Vagina (tissue), 2 donors: ENCODE measurements around the gene ARID3A. TPM values are rescaled to one million over a fixed set of nuclear protein-coding genes. Genes with fewer than 3 reads are reported as not detected.

ENCODE experiments used
- DNase-seq, 2 donors: peaks; one replicate each; pipeline ENCODE4 v3.0.0-alpha.2; 2017; ENCODE audit errors: extremely low spot score in 2 of 2
- H3K27ac ChIP-seq: fragments of 200-600 bp; sonication (generic); one replicate; pipeline ENCODE4 v1.5.1; 2019
- H3K27me3 ChIP-seq: fragments of 200-600 bp; sonication (generic); one replicate; pipeline ENCODE4 v1.5.1; 2019
- H3K36me3 ChIP-seq, 2 donors: fragments of 200-600 bp; sonication (generic); one replicate each; pipeline ENCODE4 v1.5.1; 2017 to 2019
- H3K4me1 ChIP-seq: fragments of 200-600 bp; sonication (generic); one replicate; pipeline ENCODE4 v1.5.1; 2019
- H3K4me3 ChIP-seq, 2 donors: fragments of 200-600 bp; sonication (generic); 1 replicate in 1 of 2; 2 replicates in 1 of 2; pipeline ENCODE4 v1.5.1; 2016 to 2019
- H3K9me3 ChIP-seq: fragments of 200-600 bp; sonication (generic); one replicate; pipeline ENCODE4 v1.5.1; 2019
- POLR2A ChIP-seq, 2 donors: fragments of 450-650 bp; IDR thresholded peaks; one replicate each; pipeline ENCODE4 v1.6.1; 2017; ENCODE audit warnings: antibody characterized with exemption in 2 of 2, mild to moderate bottlenecking in 2 of 2, moderate library complexity in 2 of 2
- POLR2AphosphoS5 ChIP-seq, 2 donors: sonication (generic); formaldehyde crosslinking; IDR thresholded peaks; one replicate each; pipeline ENCODE4 v1.9.0; 2017; ENCODE audit warnings: antibody characterized with exemption in 2 of 2, mild to moderate bottlenecking in 2 of 2, low read depth in 1 of 2; ENCODE audit not compliant: insufficient read depth in 1 of 2
- intact Hi-C: fragments of 100-400 bp; cut with DNase I; formaldehyde crosslinking; loops from one replicate; pipeline ENCODE4 v1.15.1; 2023
- total RNA-seq: library from RNA; depleted of rRNA; stranded (reverse); fragments of >200 nt; gene quantifications from one replicate; pipeline ENCODE4 v1.2.3, GENCODE V29; 2016
- TF ChIP-seq, protein P1 (sequence below), 3 experiments: fragments of 450-650 bp in 2 of 3; fragments of 200-600 bp in 1 of 3; sonication (generic) in 1 of 3; IDR thresholded peaks; one replicate each; pipeline ENCODE4 v1.5.1; 2017 to 2019; ENCODE audit warnings: antibody characterized with exemption in 3 of 3, mild to moderate bottlenecking in 2 of 3, moderate library complexity in 2 of 3

Gene ARID3A
- total RNA-seq, 1 donor from 2014 or later, result 10.3 TPM

DNA sequence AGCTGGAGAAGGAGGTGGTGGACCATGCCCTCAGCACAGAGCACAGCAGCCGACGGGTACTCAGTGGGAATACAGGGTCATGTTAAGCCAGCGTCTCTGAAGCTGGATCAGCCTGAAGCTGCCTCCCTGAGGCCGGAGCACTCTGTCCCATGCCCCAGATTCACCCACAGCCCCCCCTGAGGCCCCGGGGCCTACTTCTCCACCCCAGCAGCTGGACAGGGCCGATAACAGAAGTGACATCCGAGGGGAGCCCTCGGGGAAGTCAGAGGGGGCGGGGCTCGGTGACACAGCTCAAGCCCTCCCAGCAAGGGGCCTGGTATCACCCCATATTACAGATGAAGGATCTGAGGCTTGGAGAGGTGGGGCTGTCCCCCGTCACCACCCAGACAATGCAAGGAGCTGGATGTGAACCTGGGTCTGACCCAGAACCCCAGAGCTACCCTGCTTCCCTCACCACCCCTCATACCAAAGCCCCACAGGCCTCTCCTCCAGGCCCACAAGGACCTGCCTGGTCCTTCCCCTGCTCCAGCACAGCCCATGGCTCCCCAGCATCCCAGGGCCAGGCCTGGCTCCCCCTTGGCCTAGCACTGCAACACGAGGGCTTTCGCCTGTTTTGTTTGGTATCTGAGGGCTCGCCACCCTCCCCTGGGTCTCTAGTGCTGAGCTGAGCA is 18.5 kb upstream of the ARID3A start:
- Histone ChIP-seq H3K27ac (no peak overlapping the region), H3K9me3 (no peaks in the 10 kb centered on the region), H3K4me1 (peaks cover 26% of the 10 kb centered on the region), H3K27me3 (no peaks in the 10 kb centered on the region), H3K36me3 (no peaks in the 10 kb centered on the region), H3K4me3 (no peak overlapping the region)
- intact Hi-C loops, result no loop called here
- TF ChIP-seq POLR2A (IDR thresholded peaks at IDR 0.05) (no peak), POLR2AphosphoS5 (IDR thresholded peaks at IDR 0.05; ENCODE audit: insufficient read depth in 1 of 2, low read depth in 1 of 2) (no peak)
- TF ChIP-seq, protein P1, sequence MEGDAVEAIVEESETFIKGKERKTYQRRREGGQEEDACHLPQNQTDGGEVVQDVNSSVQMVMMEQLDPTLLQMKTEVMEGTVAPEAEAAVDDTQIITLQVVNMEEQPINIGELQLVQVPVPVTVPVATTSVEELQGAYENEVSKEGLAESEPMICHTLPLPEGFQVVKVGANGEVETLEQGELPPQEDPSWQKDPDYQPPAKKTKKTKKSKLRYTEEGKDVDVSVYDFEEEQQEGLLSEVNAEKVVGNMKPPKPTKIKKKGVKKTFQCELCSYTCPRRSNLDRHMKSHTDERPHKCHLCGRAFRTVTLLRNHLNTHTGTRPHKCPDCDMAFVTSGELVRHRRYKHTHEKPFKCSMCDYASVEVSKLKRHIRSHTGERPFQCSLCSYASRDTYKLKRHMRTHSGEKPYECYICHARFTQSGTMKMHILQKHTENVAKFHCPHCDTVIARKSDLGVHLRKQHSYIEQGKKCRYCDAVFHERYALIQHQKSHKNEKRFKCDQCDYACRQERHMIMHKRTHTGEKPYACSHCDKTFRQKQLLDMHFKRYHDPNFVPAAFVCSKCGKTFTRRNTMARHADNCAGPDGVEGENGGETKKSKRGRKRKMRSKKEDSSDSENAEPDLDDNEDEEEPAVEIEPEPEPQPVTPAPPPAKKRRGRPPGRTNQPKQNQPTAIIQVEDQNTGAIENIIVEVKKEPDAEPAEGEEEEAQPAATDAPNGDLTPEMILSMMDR (IDR thresholded peaks at IDR 0.05), result no peak
- no peak for DNase-seq

DNA sequence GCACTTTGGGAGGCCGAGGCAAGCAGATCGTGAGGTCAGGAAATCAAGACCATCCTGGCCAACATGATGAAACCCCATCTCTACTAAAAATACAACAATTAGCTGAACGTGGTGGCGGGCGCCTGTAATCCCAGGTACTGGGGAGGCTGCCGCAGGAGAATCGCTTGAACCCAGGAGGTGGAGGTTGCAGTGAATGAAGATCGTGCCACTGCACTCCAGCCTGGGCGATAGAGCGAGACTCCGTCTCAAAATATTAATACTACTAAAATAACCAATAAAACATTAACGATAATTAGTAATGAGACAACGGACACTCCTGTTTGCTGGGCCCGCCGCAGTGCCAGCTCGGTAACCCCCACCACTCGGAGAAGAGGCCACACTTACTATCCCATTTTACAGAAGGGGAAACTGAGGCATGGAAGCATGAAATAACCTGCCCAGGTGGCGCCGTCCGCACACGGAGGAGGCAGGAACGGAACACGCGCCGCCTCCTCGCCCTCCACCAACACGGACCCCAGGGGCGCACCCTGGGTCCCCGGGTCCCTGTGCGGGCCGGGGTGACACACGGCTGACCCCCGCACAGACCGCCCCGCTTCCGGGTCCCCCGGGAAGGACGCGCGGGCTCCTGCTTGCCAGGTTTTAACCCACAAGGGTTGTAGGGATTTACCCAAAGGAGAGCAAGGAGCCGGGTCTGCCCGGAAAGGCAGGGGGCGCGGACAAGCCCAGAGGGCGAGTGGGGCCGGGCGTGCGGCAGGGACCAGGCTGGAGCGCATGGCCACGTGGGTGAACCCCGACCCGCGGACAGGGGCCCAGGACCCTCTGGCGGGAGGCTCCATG is 14.4 kb upstream of the ARID3A start:
- Histone ChIP-seq H3K27me3 (no peaks in the 10 kb centered on the region), H3K36me3 (no peaks in the 10 kb centered on the region), H3K9me3 (no peaks in the 10 kb centered on the region), H3K4me1 (peaks cover 20% of the 10 kb centered on the region), H3K4me3 (no peak overlapping the region), H3K27ac (no peak overlapping the region)
- TF ChIP-seq, protein P1 (IDR thresholded peaks at IDR 0.05), result no peak
- intact Hi-C loops, result no loop called here
- DNase-seq, result no peak

DNA sequence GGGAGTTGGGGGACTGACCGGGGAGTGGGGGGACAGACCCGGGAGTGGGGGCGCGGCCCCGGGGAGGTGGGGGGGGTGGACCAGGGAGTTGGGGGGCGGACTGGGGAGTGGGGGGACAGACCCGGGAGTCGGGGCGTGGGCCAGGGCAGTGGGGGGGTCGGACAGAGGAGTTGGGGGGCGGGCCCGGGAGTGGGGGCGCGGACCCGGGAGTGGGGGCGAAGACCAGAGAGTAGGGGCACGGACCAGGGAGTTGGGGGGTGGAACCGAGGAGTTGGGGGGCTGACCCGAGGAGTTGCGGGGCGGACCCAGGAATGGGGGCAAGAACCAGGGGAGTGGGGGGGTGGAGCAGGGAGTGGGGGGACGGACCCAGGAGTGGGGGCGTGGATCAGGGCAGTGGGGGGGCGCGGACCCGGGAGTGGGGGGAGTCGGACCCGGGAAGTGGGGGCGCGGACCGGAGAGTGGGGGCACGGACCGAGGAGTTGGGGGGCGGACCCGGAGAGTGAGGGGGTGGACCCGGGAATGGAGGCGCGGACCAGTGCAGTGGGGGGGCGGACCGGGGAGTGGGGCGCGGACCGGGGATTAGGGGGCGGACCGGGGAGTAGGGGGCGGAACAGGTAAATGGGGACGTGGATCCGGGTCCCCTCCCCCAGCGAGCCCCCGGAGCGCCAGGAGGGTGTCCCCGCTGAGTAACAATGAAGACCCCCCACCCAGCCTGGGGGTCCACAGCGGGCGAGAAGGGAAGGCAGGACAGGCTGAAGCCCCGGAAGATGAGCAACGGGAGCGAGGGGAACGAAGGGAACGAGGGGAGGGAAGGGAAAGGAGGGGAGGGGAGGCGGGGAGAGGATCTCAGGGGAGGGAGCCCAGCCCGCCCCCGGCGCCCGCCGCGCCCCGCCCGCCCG is 13.4 kb upstream of the ARID3A start:
- no peak for DNase-seq
- peaks cover 27% of the 10 kb centered on the region for H3K4me1 ChIP-seq
- peak overlapping the region; percentile 75 to 92 for H3K4me3 ChIP-seq
- peaks cover 2% of the 10 kb centered on the region for H3K27me3 ChIP-seq
- TF ChIP-seq POLR2AphosphoS5 (IDR thresholded peaks at IDR 0.05; ENCODE audit: insufficient read depth in 1 of 2, low read depth in 1 of 2), result no peak
- TF ChIP-seq, protein P1 (IDR thresholded peaks at IDR 0.05), result no peak
- TF ChIP-seq POLR2A (IDR thresholded peaks at IDR 0.05), result no peak
- intact Hi-C loops, result no loop called here
- H3K9me3 ChIP-seq, result no peaks in the 10 kb centered on the region
- peak overlapping the region; percentile 70 for H3K27ac ChIP-seq
- no peaks in the 10 kb centered on the region for H3K36me3 ChIP-seq

DNA sequence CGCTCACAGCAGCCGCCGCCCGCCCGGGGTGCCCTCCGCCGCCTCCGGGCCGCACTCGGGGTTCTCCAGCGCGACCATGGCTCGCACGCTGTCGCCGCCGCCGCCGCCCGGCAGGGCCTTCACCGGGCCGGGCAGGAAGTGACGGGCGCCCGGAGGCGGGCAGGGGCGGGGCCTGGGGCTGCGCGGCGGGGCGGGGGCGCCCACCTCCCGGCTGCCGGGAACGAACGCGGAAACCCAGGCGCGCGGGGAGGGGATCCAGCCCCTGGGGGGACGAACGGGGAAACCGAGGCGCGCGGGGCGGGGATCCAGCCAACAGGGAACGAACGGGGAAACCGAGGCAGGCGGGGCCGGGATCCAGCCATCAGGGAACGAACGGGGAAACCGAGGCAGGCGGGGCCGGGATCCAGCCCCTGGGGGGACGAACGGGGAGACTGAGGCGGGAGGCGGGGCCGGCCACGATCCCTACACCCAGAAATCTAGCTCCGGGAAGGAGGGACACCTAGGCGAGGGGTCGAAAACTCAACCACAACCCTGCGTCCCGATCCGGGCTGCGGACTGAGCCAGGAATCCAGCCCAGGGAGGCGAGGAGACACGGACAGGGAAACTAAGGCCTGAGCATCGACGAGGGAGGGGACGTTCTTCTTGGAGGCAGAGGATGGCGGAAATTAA is 12.6 kb upstream of the ARID3A start, which contains the start of gene R3HDM4:
Gene R3HDM4 (minus strand): TSS at position 140 of the 669 bp plus-strand sequence. CDS start 62 bp downstream, at position 78.
- intact Hi-C loops, result no loop called here
- H3K9me3 ChIP-seq, result no peaks in the 10 kb centered on the region
- peak in 1 of 2 donors; percentile 62 for TF ChIP-seq POLR2AphosphoS5 (IDR thresholded peaks at IDR 0.05; ENCODE audit: insufficient read depth in 1 of 2, low read depth in 1 of 2)
- TF ChIP-seq POLR2A (IDR thresholded peaks at IDR 0.05), result peak in 1 of 2 donors; percentile 56
- TF ChIP-seq, protein P1 (IDR thresholded peaks at IDR 0.05), result no peak
- no peak for DNase-seq
- H3K27me3 ChIP-seq, result peaks cover 10% of the 10 kb centered on the region
- H3K36me3 ChIP-seq, result no peaks in the 10 kb centered on the region
- peaks cover 35% of the 10 kb centered on the region for H3K4me1 ChIP-seq
- H3K27ac ChIP-seq, result peak within 1 kb of the TSS; percentile 97
- peak within 1 kb of the TSS; percentile 75 to 92 for H3K4me3 ChIP-seq
